ENCODE results near the gene DGCR2. TPM values are rescaled to one million over a fixed set of nuclear protein-coding genes. Genes with fewer than 3 reads are reported as not detected.

Gene DGCR2
- total and polyA plus RNA-seq, 2 of the 4 experiments (the other 2 are of a cell fraction) = 17.2 to 35.4 TPM

GRCh38 chr22:19004471-19004870 is 117.7 kb downstream of the DGCR2 start:
- WGBS, 2 experiments (ENCODE audit: extremely low coverage in 2 of 2, insufficient read length in 1 of 2) = 50% methylated on average over 1 of the region's 4 CpGs; no CpG with 5 or more reads in 1 of the 2 experiments
- Histone ChIP-seq H2AFZ (replicated peaks; ENCODE audit: low read length, poor library complexity) (no peak overlapping the region), H4K8ac (ENCODE audit: low read depth in 2 of 2, low read length in 2 of 2) (no peak overlapping the region), H3K14ac (replicated peaks; ENCODE audit: low read depth, low read length) (no peak overlapping the region), H3K56ac (ENCODE audit: extremely low read depth, insufficient read depth, low read length) (no peak overlapping the region), H3K9me1 (ENCODE audit: insufficient read depth, low read length) (no peaks in the 10 kb centered on the region), H3K9me3 (ENCODE audit: control insufficient read depth, insufficient read depth, low read length) (peaks cover 2% of the 10 kb centered on the region; the same call in 1 of the 2 replicates), H2AK9ac (replicated peaks; ENCODE audit: low read depth, low read length, poor library complexity) (no peak overlapping the region), H2BK20ac (ENCODE audit: low read depth, low read length) (no peak overlapping the region), H3K27me3 (ENCODE audit: control insufficient read depth, insufficient read depth, low read length) (peaks cover 7% of the 10 kb centered on the region), H3K4me3 (ENCODE audit: insufficient read depth, low read depth, low read length) (no peak overlapping the region), H3K27ac (ENCODE audit: insufficient read depth, low read length) (no peak overlapping the region), H3K79me1 (ENCODE audit: low read depth in 1 of 2, low read length in 2 of 2) (no peaks in the 10 kb centered on the region), H2BK5ac (ENCODE audit: low read depth, low read length, poor library complexity, severe bottlenecking) (no peak overlapping the region), H3K36me3 (ENCODE audit: control insufficient read depth, insufficient read depth, low read length) (no peaks in the 10 kb centered on the region), H2BK15ac (ENCODE audit: low read depth, low read length) (no peak overlapping the region), H3K18ac (ENCODE audit: low read depth, low read length) (no peak overlapping the region), H3K9ac (ENCODE audit: low read depth, low read length) (no peak overlapping the region), H4K5ac (ENCODE audit: low read depth, low read length) (no peak overlapping the region), H2AK5ac (ENCODE audit: low read depth, low read length) (no peak overlapping the region), H3K4me2 (ENCODE audit: low read depth, low read length) (no peak overlapping the region), H3K4me1 (ENCODE audit: control insufficient read depth, insufficient read depth, low read length) (no peaks in the 10 kb centered on the region), H2BK120ac (ENCODE audit: low read depth, low read length) (no peak overlapping the region), H4K20me1 (ENCODE audit: insufficient read depth, low read length) (no peaks in the 10 kb centered on the region), H3K23ac (ENCODE audit: low read depth, low read length) (no peak overlapping the region), H4K91ac (ENCODE audit: insufficient read depth, low read depth, low read length) (no peak overlapping the region), H3K4ac (ENCODE audit: low read depth, low read length) (no peak overlapping the region)
- ChIA-PET POLR2A (ENCODE audit: unreplicated experiment) (no interaction called here), CTCF (no interaction called here)
- intact Hi-C loops (cut with micrococcal nuclease) (no loop called here), in situ Hi-C loops (cut with MboI; ENCODE audit: low sequenced_read_pairs) (no loop called here), dilution Hi-C loops (cut with HindIII; ENCODE audit: low sequenced_read_pairs, unreplicated experiment) (no loop called here)
- no peak for TF ChIP-seq ELK1 (IDR thresholded peaks at IDR 0.05; ENCODE audit: borderline replicate concordance, low read depth, low read length)
- TF ChIP-seq BHLHE40 (IDR thresholded peaks at IDR 0.05; ENCODE audit: low read depth, low read length) = no peak
- no peak for TF ChIP-seq MAFK (IDR thresholded peaks at IDR 0.05; ENCODE audit: low read depth, low read length)
- TF ChIP-seq CHD1 (IDR thresholded peaks at IDR 0.05; ENCODE audit: low read depth, low read length) = no peak
- no peak for TF ChIP-seq USF2 (IDR thresholded peaks at IDR 0.05; ENCODE audit: low read depth, low read length)
- TF ChIP-seq SMC3 (IDR thresholded peaks at IDR 0.05; ENCODE audit: low read depth, low read length) = no peak
- ATAC-seq (ENCODE audit: low read depth) = no peak
- no peak for DNase-seq
- BruUV-seq (replicated peaks) = no TSS peak

Measured in IMR-90 (cell line).